Measurements from ENCODE around the gene NTRK2.

The NTRK2 gene

GRCh38 chr9:84866396-84867175, 197.1 kb downstream of the NTRK2 start:
- Histone ChIP-seq H3K27ac (ENCODE audit: low read depth, low read length, poor library complexity, severe bottlenecking) (no peak overlapping the region), H2AFZ (ENCODE audit: low read length) (no peak overlapping the region), H4K20me1 (ENCODE audit: insufficient read depth, low read length) (no peaks in the 10 kb centered on the region), H3K4me1 (ENCODE audit: insufficient read depth, low read length, severe bottlenecking) (no peaks in the 10 kb centered on the region), H3K36me3 (ENCODE audit: insufficient read depth, low read length) (no peaks in the 10 kb centered on the region), H3K9me3 (ENCODE audit: low read length) (no peaks in the 10 kb centered on the region), H3K79me2 (ENCODE audit: insufficient read depth, low read length) (no peaks in the 10 kb centered on the region), H3K9me2 (ENCODE audit: low read depth, low read length) (no peaks in the 10 kb centered on the region), H3K4me3 (ENCODE audit: low read depth, low read length, poor library complexity, severe bottlenecking) (no peak overlapping the region), H3K27me3 (ENCODE audit: insufficient read depth, low read length) (no peaks in the 10 kb centered on the region), H3K9ac (ENCODE audit: low read length) (no peak overlapping the region), H3K4me2 (ENCODE audit: low read length) (no peak overlapping the region), H3F3A (ENCODE audit: insufficient read depth, low read length) (no peaks in the 10 kb centered on the region)
- no peak for TF ChIP-seq EZH2 (IDR thresholded peaks at IDR 0.05; ENCODE audit: borderline replicate concordance, low read length)
- TF ChIP-seq, protein P1, sequence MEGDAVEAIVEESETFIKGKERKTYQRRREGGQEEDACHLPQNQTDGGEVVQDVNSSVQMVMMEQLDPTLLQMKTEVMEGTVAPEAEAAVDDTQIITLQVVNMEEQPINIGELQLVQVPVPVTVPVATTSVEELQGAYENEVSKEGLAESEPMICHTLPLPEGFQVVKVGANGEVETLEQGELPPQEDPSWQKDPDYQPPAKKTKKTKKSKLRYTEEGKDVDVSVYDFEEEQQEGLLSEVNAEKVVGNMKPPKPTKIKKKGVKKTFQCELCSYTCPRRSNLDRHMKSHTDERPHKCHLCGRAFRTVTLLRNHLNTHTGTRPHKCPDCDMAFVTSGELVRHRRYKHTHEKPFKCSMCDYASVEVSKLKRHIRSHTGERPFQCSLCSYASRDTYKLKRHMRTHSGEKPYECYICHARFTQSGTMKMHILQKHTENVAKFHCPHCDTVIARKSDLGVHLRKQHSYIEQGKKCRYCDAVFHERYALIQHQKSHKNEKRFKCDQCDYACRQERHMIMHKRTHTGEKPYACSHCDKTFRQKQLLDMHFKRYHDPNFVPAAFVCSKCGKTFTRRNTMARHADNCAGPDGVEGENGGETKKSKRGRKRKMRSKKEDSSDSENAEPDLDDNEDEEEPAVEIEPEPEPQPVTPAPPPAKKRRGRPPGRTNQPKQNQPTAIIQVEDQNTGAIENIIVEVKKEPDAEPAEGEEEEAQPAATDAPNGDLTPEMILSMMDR (IDR thresholded peaks at IDR 0.05; ENCODE audit: low read length) = no peak

GRCh38 chr9:84867186-84867585, 197.7 kb downstream of the NTRK2 start:
- H3K4me2 ChIP-seq (ENCODE audit: low read length) = no peak overlapping the region
- H3F3A ChIP-seq (ENCODE audit: insufficient read depth, low read length) = no peaks in the 10 kb centered on the region
- no peak overlapping the region for H3K27ac ChIP-seq (ENCODE audit: low read depth, low read length, poor library complexity, severe bottlenecking)
- H4K20me1 ChIP-seq (ENCODE audit: insufficient read depth, low read length) = no peaks in the 10 kb centered on the region
- H3K79me2 ChIP-seq (ENCODE audit: insufficient read depth, low read length) = no peaks in the 10 kb centered on the region
- H3K9me3 ChIP-seq (ENCODE audit: low read length) = no peaks in the 10 kb centered on the region
- no peaks in the 10 kb centered on the region for H3K4me1 ChIP-seq (ENCODE audit: insufficient read depth, low read length, severe bottlenecking)
- no peaks in the 10 kb centered on the region for H3K36me3 ChIP-seq (ENCODE audit: insufficient read depth, low read length)
- no peak overlapping the region for H2AFZ ChIP-seq (ENCODE audit: low read length)
- no peak overlapping the region for H3K9ac ChIP-seq (ENCODE audit: low read length)
- no peak for TF ChIP-seq EZH2 (IDR thresholded peaks at IDR 0.05; ENCODE audit: borderline replicate concordance, low read length)
- TF ChIP-seq, protein P1 (IDR thresholded peaks at IDR 0.05; ENCODE audit: low read length) = no peak
- H3K9me2 ChIP-seq (ENCODE audit: low read depth, low read length) = no peaks in the 10 kb centered on the region
- no peaks in the 10 kb centered on the region for H3K27me3 ChIP-seq (ENCODE audit: insufficient read depth, low read length)
- no peak overlapping the region for H3K4me3 ChIP-seq (ENCODE audit: low read depth, low read length, poor library complexity, severe bottlenecking)

DNA sequence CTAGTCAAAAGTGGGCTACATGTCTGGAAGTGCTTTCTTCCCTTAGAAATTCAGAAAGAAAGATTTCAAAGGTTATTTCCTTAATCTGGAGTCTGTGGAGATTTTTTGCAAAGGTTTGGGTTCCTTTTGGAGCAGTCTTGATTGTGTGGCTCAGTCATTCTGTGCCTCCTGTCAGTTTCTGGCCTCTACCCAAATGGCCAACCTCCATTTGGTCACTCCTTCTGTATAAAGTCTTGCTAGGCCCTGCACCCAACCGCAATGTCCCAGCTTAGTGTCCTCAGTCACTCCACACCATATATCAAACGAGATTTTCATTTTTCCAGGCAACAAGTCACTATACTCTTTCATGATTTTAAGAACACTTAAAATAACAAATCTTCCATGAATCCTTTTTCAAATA, 199.6 kb downstream of the NTRK2 start:
- Histone ChIP-seq H3K4me2 (ENCODE audit: low read length) (no peak overlapping the region), H3K4me3 (ENCODE audit: low read depth, low read length, poor library complexity, severe bottlenecking) (no peak overlapping the region), H3K79me2 (ENCODE audit: insufficient read depth, low read length) (no peaks in the 10 kb centered on the region), H3F3A (ENCODE audit: insufficient read depth, low read length) (no peaks in the 10 kb centered on the region), H3K9me2 (ENCODE audit: low read depth, low read length) (no peaks in the 10 kb centered on the region), H3K27ac (ENCODE audit: low read depth, low read length, poor library complexity, severe bottlenecking) (no peak overlapping the region), H2AFZ (ENCODE audit: low read length) (no peak overlapping the region), H3K27me3 (ENCODE audit: insufficient read depth, low read length) (no peaks in the 10 kb centered on the region), H4K20me1 (ENCODE audit: insufficient read depth, low read length) (no peaks in the 10 kb centered on the region), H3K9me3 (ENCODE audit: low read length) (no peaks in the 10 kb centered on the region), H3K36me3 (ENCODE audit: insufficient read depth, low read length) (no peaks in the 10 kb centered on the region), H3K4me1 (ENCODE audit: insufficient read depth, low read length, severe bottlenecking) (no peaks in the 10 kb centered on the region), H3K9ac (ENCODE audit: low read length) (no peak overlapping the region)
- no peak for TF ChIP-seq EZH2 (IDR thresholded peaks at IDR 0.05; ENCODE audit: borderline replicate concordance, low read length)
- TF ChIP-seq, protein P1 (IDR thresholded peaks at IDR 0.05; ENCODE audit: low read length) = no peak
